BLaER1 (cell line): Measurements from ENCODE around the gene ZNF211.

Experiments
- H3K27ac ChIP-seq: shearing (Covaris generic); formaldehyde crosslinking; 2 replicates; pipeline ENCODE4 v1.8.1; 2022
- H3K27me3 ChIP-seq: shearing (Covaris generic); formaldehyde crosslinking; 2 replicates; pipeline ENCODE4 v1.8.1; 2022
- H3K36me3 ChIP-seq: shearing (Covaris generic); formaldehyde crosslinking; 2 replicates; pipeline ENCODE4 v1.8.1; 2022
- H3K4me1 ChIP-seq: shearing (Covaris generic); formaldehyde crosslinking; 2 replicates; pipeline ENCODE4 v1.8.1; 2022
- H3K4me2 ChIP-seq: shearing (Covaris generic); formaldehyde crosslinking; 2 replicates; pipeline ENCODE4 v1.8.1; 2022
- H3K4me3 ChIP-seq: shearing (Covaris generic); formaldehyde crosslinking; 2 replicates; pipeline ENCODE4 v1.8.1; 2022
- H3K9ac ChIP-seq: shearing (Covaris generic); formaldehyde crosslinking; 2 replicates; pipeline ENCODE4 v1.8.1; 2022
- H3K9me3 ChIP-seq: shearing (Covaris generic); formaldehyde crosslinking; 2 replicates; pipeline ENCODE4 v1.8.1; 2022
- H4K20me1 ChIP-seq: shearing (Covaris generic); formaldehyde crosslinking; 2 replicates; pipeline ENCODE4 v1.8.1; 2022
- Cebpa-rat ChIP-seq: shearing (Covaris generic); IDR thresholded peaks from 2 replicates; pipeline ENCODE4 v1.8.1; 2022

ZNF211 gene

DNA sequence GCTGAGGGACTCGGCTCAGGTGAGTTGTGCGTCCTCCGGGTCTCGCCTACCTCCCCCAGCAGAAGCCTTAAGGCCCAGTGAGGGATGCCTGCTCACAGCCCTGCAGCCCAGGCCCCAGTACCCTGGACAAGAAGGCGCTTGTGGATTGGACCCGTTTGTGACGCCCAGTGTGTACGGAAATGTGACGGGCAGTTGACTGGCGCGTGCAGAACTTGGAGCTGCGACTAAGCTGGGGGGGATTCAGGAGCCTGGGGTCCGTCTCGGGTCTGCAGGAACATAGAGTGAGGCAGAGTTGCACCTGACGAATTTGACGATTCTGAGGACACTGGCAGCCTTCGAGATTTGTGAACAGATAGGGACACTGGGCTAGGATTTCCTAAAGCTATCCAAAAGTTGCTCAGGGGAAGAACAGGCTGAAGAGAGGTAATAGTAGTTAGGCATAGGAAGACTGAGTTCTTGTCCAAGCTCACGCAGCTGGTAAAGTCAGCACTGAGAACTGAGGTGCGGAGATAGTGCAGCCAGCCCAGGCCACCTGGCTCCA lies 49.3 kb downstream of the ZNF211 start:
- Histone ChIP-seq H3K9ac (peak overlapping the region; percentile 93), H3K27me3 (0 out of 2 replicates have a peak, but pooled peaks cover 5% of the 10 kb centered on the region), H3K27ac (peak overlapping the region; percentile 92), H3K9me3 (peaks cover 49% of the 10 kb centered on the region), H3K4me3 (peak overlapping the region; percentile 94), H4K20me1 (peaks cover 17% of the 10 kb centered on the region; the same call in 1 of the 2 replicates), H3K4me1 (peaks cover 19% of the 10 kb centered on the region), H3K36me3 (peaks cover 43% of the 10 kb centered on the region), H3K4me2 (peak overlapping the region; percentile 95)
- TF ChIP-seq Cebpa-rat, result no peak

DNA sequence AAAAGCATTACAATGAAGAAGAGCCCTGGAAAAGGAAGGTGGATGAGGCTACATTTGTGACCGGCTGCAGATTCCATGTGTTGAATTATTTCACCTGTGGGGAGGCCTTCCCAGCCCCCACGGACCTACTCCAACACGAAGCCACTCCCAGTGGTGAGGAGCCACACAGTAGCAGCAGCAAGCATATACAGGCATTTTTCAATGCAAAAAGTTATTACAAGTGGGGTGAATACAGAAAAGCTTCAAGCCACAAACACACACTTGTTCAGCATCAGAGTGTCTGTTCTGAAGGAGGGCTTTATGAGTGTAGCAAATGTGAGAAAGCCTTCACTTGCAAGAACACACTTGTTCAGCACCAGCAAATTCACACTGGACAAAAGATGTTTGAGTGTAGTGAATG lies 53.8 kb downstream of the ZNF211 start:
- Histone ChIP-seq H3K9me3 (peaks cover 93% of the 10 kb centered on the region), H4K20me1 (peaks cover 17% of the 10 kb centered on the region; the same call in 1 of the 2 replicates), H3K4me3 (peak overlapping the region; percentile 94), H3K4me2 (no peak overlapping the region), H3K27me3 (0 out of 2 replicates have a peak, but pooled peaks cover 5% of the 10 kb centered on the region), H3K27ac (no peak overlapping the region), H3K4me1 (peaks cover 10% of the 10 kb centered on the region), H3K9ac (no peak overlapping the region), H3K36me3 (peaks cover 83% of the 10 kb centered on the region)
- TF ChIP-seq Cebpa-rat, result no peak

DNA sequence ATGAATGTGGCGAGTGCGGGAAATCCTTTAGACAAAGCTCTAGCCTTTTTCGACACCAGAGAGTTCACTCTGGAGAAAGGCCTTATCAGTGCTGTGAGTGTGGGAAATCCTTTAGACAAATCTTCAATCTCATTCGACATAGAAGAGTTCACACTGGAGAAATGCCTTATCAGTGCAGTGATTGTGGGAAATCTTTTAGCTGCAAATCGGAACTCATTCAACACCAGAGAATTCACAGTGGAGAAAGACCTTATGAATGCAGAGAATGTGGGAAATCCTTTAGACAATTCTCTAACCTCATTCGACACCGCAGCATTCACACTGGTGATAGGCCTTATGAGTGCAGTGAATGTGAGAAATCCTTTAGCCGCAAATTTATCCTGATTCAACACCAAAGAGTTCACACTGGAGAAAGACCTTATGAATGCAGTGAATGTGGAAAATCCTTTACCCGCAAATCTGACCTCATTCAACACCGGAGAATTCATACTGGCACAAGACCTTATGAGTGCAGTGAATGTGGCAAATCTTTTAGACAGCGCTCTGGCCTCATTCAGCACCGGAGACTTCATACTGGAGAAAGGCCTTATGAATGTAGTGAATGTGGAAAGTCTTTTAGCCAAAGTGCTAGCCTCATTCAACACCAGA lies 54.5 kb downstream of the ZNF211 start:
- Histone ChIP-seq H3K4me1 (peaks cover 10% of the 10 kb centered on the region), H3K27ac (no peak overlapping the region), H3K9me3 (peaks cover 100% of the 10 kb centered on the region), H4K20me1 (peaks cover 20% of the 10 kb centered on the region; the same call in 1 of the 2 replicates), H3K9ac (no peak overlapping the region), H3K4me2 (no peak overlapping the region), H3K36me3 (peaks cover 91% of the 10 kb centered on the region), H3K4me3 (peak overlapping the region; percentile 94), H3K27me3 (0 out of 2 replicates have a peak, but pooled peaks cover 5% of the 10 kb centered on the region)
- no peak for TF ChIP-seq Cebpa-rat

DNA sequence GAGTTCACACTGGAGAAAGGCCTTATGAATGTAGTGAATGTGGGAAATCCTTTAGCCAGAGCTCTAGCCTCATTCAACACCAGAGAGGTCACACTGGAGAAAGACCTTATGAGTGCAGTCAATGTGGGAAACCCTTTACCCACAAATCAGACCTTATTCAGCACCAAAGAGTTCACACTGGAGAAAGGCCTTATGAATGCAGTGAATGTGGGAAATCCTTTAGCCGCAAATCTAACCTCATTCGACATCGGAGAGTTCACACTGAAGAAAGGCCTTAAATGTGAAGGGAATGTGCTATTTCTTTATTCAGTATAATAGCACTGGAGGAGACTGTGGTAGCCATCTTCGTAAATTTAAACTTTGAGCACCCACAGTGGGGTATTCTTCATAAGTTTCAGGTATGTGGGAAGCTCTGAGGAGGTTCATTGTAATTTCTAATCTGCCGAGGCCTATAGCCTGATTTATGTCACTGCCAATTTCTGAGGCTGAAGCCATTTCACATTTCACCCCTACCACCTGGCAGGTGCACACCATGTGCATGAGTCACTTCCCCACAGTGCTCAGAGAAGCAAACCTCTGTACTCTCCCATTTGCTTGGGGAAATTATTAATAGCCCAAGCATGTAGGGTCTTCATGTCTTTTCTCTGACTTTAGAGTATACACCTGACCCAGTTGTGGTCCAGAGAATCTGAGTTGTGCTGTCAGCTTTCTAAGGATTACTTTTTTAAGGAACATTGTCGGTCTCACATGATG lies 55.2 kb downstream of the ZNF211 start:
- H3K9me3 ChIP-seq, result peaks cover 100% of the 10 kb centered on the region
- peak overlapping the region; percentile 94 for H3K4me3 ChIP-seq

DNA sequence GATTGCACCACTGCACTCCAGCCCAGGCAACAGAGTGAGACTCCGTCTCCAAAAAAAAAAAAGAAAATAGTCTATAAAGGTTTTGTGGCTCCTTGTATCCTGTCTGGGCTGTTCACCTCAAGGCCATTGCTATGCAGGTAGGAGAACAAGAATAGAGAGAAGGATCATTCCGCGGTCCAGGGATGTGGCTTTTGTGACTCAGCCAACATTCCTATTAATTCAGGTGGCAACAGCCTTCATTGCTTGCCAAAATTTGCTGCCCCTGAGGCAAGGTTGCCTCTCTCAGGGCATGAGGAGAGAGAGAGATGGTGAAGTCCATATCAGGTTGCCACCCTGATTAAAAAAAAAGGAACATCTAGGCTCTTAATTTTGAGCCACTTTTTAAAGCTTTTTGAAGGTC lies 56.8 kb downstream of the ZNF211 start:
- H3K36me3 ChIP-seq, result peaks cover 85% of the 10 kb centered on the region
- H3K4me3 ChIP-seq, result 0 out of 2 replicates have a peak overlapping the region, but pooled peaks have one; percentile 94
- peaks cover 85% of the 10 kb centered on the region for H3K9me3 ChIP-seq
- H3K27me3 ChIP-seq, result 0 out of 2 replicates have a peak, but pooled peaks cover 2% of the 10 kb centered on the region
- H4K20me1 ChIP-seq, result peaks cover 36% of the 10 kb centered on the region
- no peaks in the 10 kb centered on the region for H3K4me1 ChIP-seq
- no peak for TF ChIP-seq Cebpa-rat
- H3K4me2 ChIP-seq, result no peak overlapping the region
- no peak overlapping the region for H3K9ac ChIP-seq
- no peak overlapping the region for H3K27ac ChIP-seq

More for the DNA sequence above, 55.2 kb downstream of the ZNF211 start:
- H3K4me1 ChIP-seq, result peaks cover 3% of the 10 kb centered on the region
- no peak overlapping the region for H3K27ac ChIP-seq
- peaks cover 96% of the 10 kb centered on the region for H3K36me3 ChIP-seq
- TF ChIP-seq Cebpa-rat, result no peak
- H3K9ac ChIP-seq, result no peak overlapping the region
- H4K20me1 ChIP-seq, result peaks cover 27% of the 10 kb centered on the region; the same call in 1 of the 2 replicates
- 0 out of 2 replicates have a peak, but pooled peaks cover 5% of the 10 kb centered on the region for H3K27me3 ChIP-seq
- H3K4me2 ChIP-seq, result no peak overlapping the region
